Neuronal stem cell (in vitro differentiated cells): ENCODE measurements around the gene OR2L5.

ENCODE experiments used
- DNase-seq: peaks from one replicate; pipeline ENCODE4 v3.0.0-alpha.2; 2013; ENCODE audit warnings: low spot score
- H2AFZ ChIP-seq: one replicate; pipeline ENCODE4 v1.6.1; 2013; ENCODE audit warnings: mild to moderate bottlenecking, low read length, inconsistent platforms
- H2AK5ac ChIP-seq: 2 replicates; pipeline ENCODE4 v1.6.1; 2013; ENCODE audit warnings: low read depth, mild to moderate bottlenecking, inconsistent platforms, low read length, moderate library complexity, mixed read lengths
- H2BK120ac ChIP-seq: 2 replicates; pipeline ENCODE4 v1.6.1; 2013; ENCODE audit warnings: low read depth, mild to moderate bottlenecking, inconsistent platforms, low read length, moderate library complexity, mixed read lengths
- H2BK12ac ChIP-seq: one replicate; pipeline ENCODE4 v1.6.1; 2013; ENCODE audit warnings: low read length, inconsistent platforms
- H2BK15ac ChIP-seq: 2 replicates; pipeline ENCODE4 v1.6.1; 2013; ENCODE audit warnings: mild to moderate bottlenecking, low read length, inconsistent platforms, mixed read lengths
- H2BK5ac ChIP-seq: one replicate; pipeline ENCODE4 v1.6.1; 2013; ENCODE audit warnings: inconsistent platforms, mild to moderate bottlenecking, low read length, moderate library complexity
- H3K14ac ChIP-seq: one replicate; pipeline ENCODE4 v1.6.1; 2013; ENCODE audit warnings: low read length, inconsistent platforms
- H3K18ac ChIP-seq: 2 replicates; pipeline ENCODE4 v1.6.1; 2013; ENCODE audit warnings: low read length, inconsistent platforms
- H3K23ac ChIP-seq: 2 replicates; pipeline ENCODE4 v1.6.1; 2013; ENCODE audit warnings: low read depth, mild to moderate bottlenecking, mixed read lengths, low read length, inconsistent platforms; ENCODE audit not compliant: poor library complexity
- H3K27ac ChIP-seq: replicated peaks from 3 replicates; pipeline ENCODE4 v1.5.1; 2013; ENCODE audit warnings: low read length, inconsistent platforms
- H3K27me3 ChIP-seq, 3 experiments: 2 replicates each; pipeline ENCODE4 v1.6.1; 2013; ENCODE audit warnings: low read length in 3 of 3, mild to moderate bottlenecking in 2 of 3, inconsistent platforms in 1 of 3, low read depth in 1 of 3, mixed read lengths in 1 of 3, moderate library complexity in 1 of 3; ENCODE audit not compliant: control insufficient read depth in 3 of 3, insufficient read depth in 3 of 3
- H3K36me3 ChIP-seq, 2 donors: replicated peaks in 1 of 2; 2 replicates each; pipeline ENCODE4 v1.6.1; 2013; ENCODE audit warnings: low read length in 2 of 2; ENCODE audit not compliant: control insufficient read depth in 2 of 2, insufficient read depth in 2 of 2
- H3K4ac ChIP-seq: 2 replicates; pipeline ENCODE4 v1.6.1; 2013; ENCODE audit warnings: inconsistent platforms, mild to moderate bottlenecking, low read length, moderate library complexity
- H3K4me1 ChIP-seq, 2 donors: 1 replicate in 1 of 2; 2 replicates in 1 of 2; pipeline ENCODE4 v1.6.1; 2013; ENCODE audit warnings: low read length in 2 of 2, low read depth in 1 of 2; ENCODE audit not compliant: control insufficient read depth in 2 of 2, insufficient read depth in 1 of 2
- H3K4me2 ChIP-seq: one replicate; pipeline ENCODE4 v1.6.1; 2013; ENCODE audit warnings: mild to moderate bottlenecking, low read length, inconsistent platforms; ENCODE audit not compliant: insufficient read depth, poor library complexity, severe bottlenecking
- H3K4me3 ChIP-seq, 2 donors: 2 replicates each; pipeline ENCODE4 v1.5.1; 2013; ENCODE audit warnings: low read length in 2 of 2, mild to moderate bottlenecking in 2 of 2, inconsistent platforms in 1 of 2, moderate library complexity in 1 of 2
- H3K79me1 ChIP-seq: one replicate; pipeline ENCODE4 v1.6.1; 2013; ENCODE audit warnings: low read depth, mild to moderate bottlenecking, inconsistent platforms, low read length, moderate library complexity
- H3K9ac ChIP-seq: one replicate; pipeline ENCODE4 v1.6.1; 2013; ENCODE audit warnings: mild to moderate bottlenecking, low read depth, low read length, inconsistent platforms; ENCODE audit not compliant: poor library complexity
- H3K9me3 ChIP-seq, 2 donors: replicated peaks in 1 of 2; 2 replicates each; pipeline versions ENCODE3 to v1.6.1; 2013; ENCODE audit warnings: low read length in 2 of 2, mild to moderate bottlenecking in 2 of 2, inconsistent platforms in 1 of 2, low read depth in 1 of 2, mixed read lengths in 1 of 2, moderate library complexity in 1 of 2; ENCODE audit not compliant: control insufficient read depth in 2 of 2, insufficient read depth in 1 of 2
- H4K8ac ChIP-seq: one replicate; pipeline ENCODE4 v1.6.1; 2013; ENCODE audit warnings: low read depth, mild to moderate bottlenecking, inconsistent platforms, low read length, moderate library complexity
- H4K91ac ChIP-seq: one replicate; pipeline ENCODE4 v1.6.1; 2013; ENCODE audit warnings: low read length, low read depth, mild to moderate bottlenecking, inconsistent platforms; ENCODE audit not compliant: poor library complexity
- WGBS, 2 donors: extraction: QIAGEN DNeasy Blood & Tissue Kit; methylation state at CpG; one replicate each; pipeline ENCODE4 v1.1.7; 2013; ENCODE audit warnings: missing lambda C conversion rate in 2 of 2, mixed read lengths in 1 of 2; ENCODE audit not compliant: insufficient read length in 2 of 2, insufficient replicate concordance in 1 of 2; ENCODE audit errors: extremely low coverage in 2 of 2; 5-methylcytosine and 5-hydroxymethylcytosine counted together

Gene OR2L5

DNA sequence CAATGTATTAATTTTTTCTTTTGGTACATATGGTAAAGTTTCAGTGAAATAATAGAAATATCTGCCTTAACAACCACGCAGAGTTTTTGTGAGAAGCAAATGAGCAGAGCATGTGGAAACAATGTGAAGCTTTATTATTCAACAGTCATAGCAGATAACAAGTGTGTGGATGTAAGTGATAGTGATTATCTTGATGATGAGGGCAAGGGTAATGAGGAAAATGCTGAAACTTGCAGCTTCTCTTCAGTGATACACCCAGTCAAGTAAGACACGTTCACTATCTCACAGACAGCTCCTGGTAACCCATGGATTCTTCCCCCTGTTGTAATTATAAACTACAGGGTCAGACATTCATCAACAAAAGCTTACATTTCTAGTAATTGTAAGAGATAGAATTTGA lies 14.6 kb upstream of the OR2L5 start:
- no peak overlapping the region for H3K27ac ChIP-seq
- H3K4me3 ChIP-seq: no peak overlapping the region
- no peak overlapping the region for H2BK15ac ChIP-seq
- no peak overlapping the region for H4K8ac ChIP-seq
- H3K4ac ChIP-seq: no peak overlapping the region
- no peak overlapping the region for H2AFZ ChIP-seq
- H3K9ac ChIP-seq: no peak overlapping the region
- no peak overlapping the region for H4K91ac ChIP-seq
- no peak overlapping the region for H3K4me2 ChIP-seq
- no peak overlapping the region for H2BK12ac ChIP-seq
- no CpG with 5 or more reads among the region's 2 CpGs for WGBS, 2 donors
- DNase-seq: no peak
- no peak overlapping the region for H3K14ac ChIP-seq
- H3K9me3 ChIP-seq: peaks cover 0 to 7% of the 10 kb centered on the region in 2 donors
- H3K23ac ChIP-seq: no peak overlapping the region
- H3K79me1 ChIP-seq: no peaks in the 10 kb centered on the region
- H3K36me3 ChIP-seq: no peaks in the 10 kb centered on the region
- H2BK120ac ChIP-seq: no peak overlapping the region
- no peak overlapping the region for H2BK5ac ChIP-seq
- no peak overlapping the region for H2AK5ac ChIP-seq
- H3K18ac ChIP-seq: no peak overlapping the region
- H3K4me1 ChIP-seq: no peaks in the 10 kb centered on the region
- H3K27me3 ChIP-seq: no peaks in the 10 kb centered on the region

DNA sequence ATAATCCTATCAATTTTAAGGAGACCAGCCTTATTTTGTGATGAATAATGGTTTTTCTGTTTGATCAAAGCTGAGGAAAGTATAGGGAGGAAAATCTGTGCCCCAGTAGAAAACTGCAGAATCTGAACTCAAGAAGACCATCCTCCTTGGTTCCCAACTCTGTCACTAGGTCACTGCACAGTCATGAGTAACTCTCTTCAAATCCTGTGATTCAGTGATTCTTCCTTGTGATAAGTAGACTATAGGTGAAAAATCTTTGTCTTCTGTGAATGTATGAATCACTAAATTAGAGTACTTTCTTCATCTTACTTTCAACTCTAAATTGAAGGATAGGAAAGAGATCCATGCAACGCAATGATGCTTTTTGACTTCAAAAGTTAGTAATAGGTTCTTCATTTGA lies 13.3 kb upstream of the OR2L5 start:
- Histone ChIP-seq H3K4me3 (no peak overlapping the region), H3K79me1 (no peaks in the 10 kb centered on the region), H3K27me3 (no peaks in the 10 kb centered on the region), H3K23ac (no peak overlapping the region), H4K8ac (no peak overlapping the region), H3K4ac (no peak overlapping the region), H2BK120ac (no peak overlapping the region), H2AK5ac (no peak overlapping the region), H2BK5ac (no peak overlapping the region), H3K4me1 (no peaks in the 10 kb centered on the region), H2AFZ (no peak overlapping the region), H3K9ac (no peak overlapping the region), H3K27ac (no peak overlapping the region), H3K4me2 (no peak overlapping the region), H4K91ac (no peak overlapping the region), H2BK12ac (no peak overlapping the region), H2BK15ac (no peak overlapping the region), H3K36me3 (no peaks in the 10 kb centered on the region), H3K18ac (no peak overlapping the region), H3K9me3 (peaks cover 0 to 6% of the 10 kb centered on the region in 2 donors), H3K14ac (no peak overlapping the region)
- no CpG with 5 or more reads among the region's 1 CpG for WGBS, 2 donors
- no peak for DNase-seq

DNA sequence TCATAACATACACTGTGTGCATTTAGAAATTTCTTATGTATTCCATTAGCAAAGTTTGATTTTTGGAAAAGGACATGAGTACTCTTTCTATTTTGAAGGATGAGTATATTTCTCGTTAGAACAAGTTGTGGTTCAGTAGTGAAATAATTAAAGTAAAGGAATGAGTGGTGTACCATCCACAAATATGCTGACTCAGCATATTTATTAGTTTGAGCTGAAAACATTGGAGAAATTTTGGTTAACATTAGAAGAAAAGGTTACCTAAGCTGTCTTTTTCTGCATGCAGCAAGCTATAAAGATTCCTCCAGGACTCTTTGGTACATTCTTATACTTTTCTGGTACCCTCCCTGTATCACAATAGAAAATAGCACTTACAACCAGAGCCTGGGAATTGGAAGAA lies 5.7 kb upstream of the OR2L5 start:
- Histone ChIP-seq H2AK5ac (no peak overlapping the region), H3K27me3 (no peaks in the 10 kb centered on the region), H3K23ac (no peak overlapping the region), H3K18ac (no peak overlapping the region), H3K36me3 (no peaks in the 10 kb centered on the region), H4K91ac (no peak overlapping the region), H2BK120ac (no peak overlapping the region), H3K4me2 (no peak overlapping the region), H3K79me1 (no peaks in the 10 kb centered on the region), H3K9me3 (peaks cover 0 to 15% of the 10 kb centered on the region in 2 donors), H3K9ac (no peak overlapping the region), H2BK15ac (no peak overlapping the region), H3K4ac (no peak overlapping the region), H2BK12ac (no peak overlapping the region), H3K4me1 (no peaks in the 10 kb centered on the region), H3K27ac (no peak overlapping the region), H3K14ac (no peak overlapping the region), H2BK5ac (no peak overlapping the region), H3K4me3 (no peak overlapping the region), H2AFZ (no peak overlapping the region), H4K8ac (no peak overlapping the region)
- DNase-seq: no peak
- no CpG with 5 or more reads among the region's 1 CpG for WGBS, 2 donors

DNA sequence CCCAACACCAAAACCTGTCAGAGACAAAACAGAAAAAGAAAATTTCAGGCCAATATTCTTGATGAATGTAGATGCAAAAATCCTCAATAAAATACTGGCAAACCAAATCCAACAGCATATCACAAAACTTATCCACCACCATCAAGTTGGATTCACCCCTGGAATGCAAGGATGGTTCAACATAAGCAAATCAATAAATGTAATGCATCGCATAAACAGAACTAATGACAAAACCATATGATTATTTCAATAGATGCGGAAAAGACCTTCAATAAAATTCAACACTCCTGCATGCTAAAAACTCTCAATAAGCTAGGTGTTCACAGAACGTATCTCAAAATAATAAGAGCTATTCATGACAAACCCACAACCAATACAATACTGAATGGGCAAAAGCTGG lies 3.8 kb upstream of the OR2L5 start:
- H2BK120ac ChIP-seq: no peak overlapping the region
- no peak overlapping the region for H2BK12ac ChIP-seq
- H3K27ac ChIP-seq: no peak overlapping the region
- H3K4ac ChIP-seq: no peak overlapping the region
- H2AFZ ChIP-seq: no peak overlapping the region
- no peak overlapping the region for H4K91ac ChIP-seq
- H2BK5ac ChIP-seq: no peak overlapping the region
- H3K9me3 ChIP-seq: peaks cover 0 to 15% of the 10 kb centered on the region in 2 donors
- WGBS, 2 donors: no CpG with 5 or more reads among the region's 3 CpGs
- H3K36me3 ChIP-seq: no peaks in the 10 kb centered on the region
- no peak overlapping the region for H3K9ac ChIP-seq
- no peak overlapping the region for H4K8ac ChIP-seq
- H3K23ac ChIP-seq: no peak overlapping the region
- no peak for DNase-seq
- H3K14ac ChIP-seq: no peak overlapping the region
- H2BK15ac ChIP-seq: no peak overlapping the region
- no peaks in the 10 kb centered on the region for H3K4me1 ChIP-seq
- no peak overlapping the region for H2AK5ac ChIP-seq
- H3K27me3 ChIP-seq: no peaks in the 10 kb centered on the region
- H3K4me3 ChIP-seq: no peak overlapping the region
- H3K4me2 ChIP-seq: no peak overlapping the region
- H3K79me1 ChIP-seq: no peaks in the 10 kb centered on the region
- H3K18ac ChIP-seq: no peak overlapping the region
